GM11168 (cell line): ENCODE measurements around the gene OR2AE1.
"Not testable (repeated sequence)": the region's sequence is repeated elsewhere in the genome, so short reads cannot be mapped to it uniquely, and the experiment has no call there.

Source experiments
- in situ Hi-C: fragments of 300-500 bp; cut with MboI; formaldehyde crosslinking; loops from one replicate; pipeline ENCODE4 v1.12.0; 2022; ENCODE audit warnings: low sequenced_read_pairs; ENCODE audit not compliant: unreplicated experiment

The OR2AE1 gene, protein sequence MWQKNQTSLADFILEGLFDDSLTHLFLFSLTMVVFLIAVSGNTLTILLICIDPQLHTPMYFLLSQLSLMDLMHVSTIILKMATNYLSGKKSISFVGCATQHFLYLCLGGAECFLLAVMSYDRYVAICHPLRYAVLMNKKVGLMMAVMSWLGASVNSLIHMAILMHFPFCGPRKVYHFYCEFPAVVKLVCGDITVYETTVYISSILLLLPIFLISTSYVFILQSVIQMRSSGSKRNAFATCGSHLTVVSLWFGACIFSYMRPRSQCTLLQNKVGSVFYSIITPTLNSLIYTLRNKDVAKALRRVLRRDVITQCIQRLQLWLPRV

DNA sequence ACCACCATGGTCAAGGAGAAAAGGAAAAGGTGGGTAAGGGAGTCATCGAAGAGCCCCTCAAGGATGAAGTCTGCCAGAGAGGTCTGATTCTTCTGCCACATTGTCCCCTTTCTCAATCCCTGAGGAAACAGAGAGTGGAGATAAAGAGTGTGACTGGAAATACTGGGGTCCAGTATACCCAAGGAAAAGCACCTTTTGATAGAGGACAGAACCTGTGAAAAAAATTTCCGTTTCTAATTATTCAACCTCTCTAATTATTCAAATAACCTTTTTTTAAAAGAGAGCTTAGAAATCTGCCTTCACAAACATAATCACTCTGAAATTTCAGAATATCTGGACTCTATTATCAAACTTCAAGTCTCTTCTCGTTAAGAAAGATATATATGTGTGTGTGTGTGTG, at the start of gene OR2AE1:
TSS of gene OR2AE1 (minus strand) at position 101 of the 400 bp plus-strand sequence. CDS start at position 101, 0 bp downstream.
- in situ Hi-C loops: no loop called here

- in situ Hi-C loops: no loop called here
Measured at GRCh38 chr7:99926321-99926720, 49.5 kb upstream of the OR2AE1 start.

- in situ Hi-C loops: no loop called here
Measured at GRCh38 chr7:99923200-99923599, 46.4 kb upstream of the OR2AE1 start.

DNA sequence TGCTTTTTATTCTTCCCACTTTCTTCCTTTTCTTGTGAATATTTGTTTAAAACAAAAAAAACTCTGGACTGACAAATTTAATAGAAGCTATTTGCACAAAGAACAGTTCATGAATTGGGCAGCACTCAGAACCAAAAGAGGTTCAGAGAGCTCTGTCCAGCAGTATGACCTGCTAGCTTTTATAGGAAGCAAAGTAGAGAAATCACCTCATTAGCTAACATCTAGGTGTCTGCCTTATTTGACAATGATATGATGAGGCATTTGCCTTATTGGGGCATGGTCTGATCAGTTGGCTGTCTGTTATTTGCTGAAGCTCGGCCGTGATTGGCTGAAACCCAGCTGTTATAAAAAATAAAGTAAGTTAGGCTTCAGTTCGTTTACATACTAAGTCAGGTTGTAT, 43.3 kb upstream of the OR2AE1 start:
- in situ Hi-C loops: no loop called here

- in situ Hi-C loops: no loop called here
Measured at GRCh38 chr7:99919814-99920112, 42.9 kb upstream of the OR2AE1 start.

- in situ Hi-C loops: no loop called here
Measured at GRCh38 chr7:99918959-99919813, 42.4 kb upstream of the OR2AE1 start, which contains the start of gene TRIM4. Gene TRIM4 (minus strand): TSS chr7:99919530. CDS start chr7:99919401, 129 bp downstream.

- in situ Hi-C loops: no loop called here
Measured at GRCh38 chr7:99910976-99911375, 34.1 kb upstream of the OR2AE1 start.

DNA sequence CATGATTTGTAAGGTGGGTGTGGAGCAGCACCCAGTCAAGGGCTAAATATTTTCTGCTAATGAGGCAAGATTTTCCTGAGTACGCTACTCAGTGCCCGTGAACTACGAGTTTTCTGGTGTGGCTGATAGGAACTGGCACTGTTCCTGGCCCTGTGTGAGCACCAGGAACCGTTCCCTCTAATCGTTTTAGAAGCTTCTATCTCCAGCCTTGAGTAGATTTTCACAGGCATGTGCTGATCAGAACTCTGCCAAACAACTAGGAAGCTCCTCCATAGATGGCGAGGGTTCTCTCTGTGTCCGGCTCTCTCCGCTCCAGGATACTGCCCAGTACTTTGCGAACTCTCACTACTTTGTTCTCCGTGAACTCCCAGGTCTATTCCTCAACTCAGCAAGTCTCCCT, 24.7 kb upstream of the OR2AE1 start:
- in situ Hi-C loops: loop anchor here (10.0 kb wide), 1 partner anchor 93 kb away; no protein-coding TSS in a partner anchor

DNA sequence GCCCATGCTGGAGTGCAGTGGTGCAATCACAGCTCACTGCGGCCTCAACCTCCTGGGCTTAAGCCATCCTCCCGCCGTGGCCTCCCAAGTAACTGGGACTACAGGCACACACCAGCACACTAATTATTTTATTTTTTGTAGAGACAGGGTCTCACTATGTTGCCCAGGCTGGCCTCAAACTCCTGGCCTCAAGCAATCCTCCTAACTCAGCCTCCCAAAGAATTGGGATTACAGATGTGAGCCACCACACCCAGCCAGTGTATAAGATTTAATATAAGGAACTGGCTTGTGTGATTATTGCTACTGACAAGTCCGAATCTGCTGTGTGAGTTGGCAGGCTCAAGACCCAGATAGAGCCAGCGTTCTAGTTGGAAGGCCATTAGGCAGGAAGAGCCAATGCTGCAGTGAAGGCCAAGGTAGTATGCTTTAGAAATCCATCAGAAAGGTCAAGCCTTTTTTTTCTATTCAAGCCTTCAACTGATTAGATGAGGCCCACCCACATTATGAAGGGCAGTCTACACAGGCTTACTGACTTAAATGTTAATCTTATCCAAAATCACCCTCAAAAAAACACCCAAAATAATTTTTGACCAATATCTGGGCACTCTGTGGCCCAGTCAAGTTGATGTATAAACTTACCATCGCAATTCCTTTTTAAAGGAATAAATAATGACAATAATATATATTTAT, 23.1 kb upstream of the OR2AE1 start:
- in situ Hi-C loops: loop anchor here (10.0 kb wide), 1 partner anchor 95 kb away; no protein-coding TSS in a partner anchor

GRCh38 chr7:99898836-99899235, 22.0 kb upstream of the OR2AE1 start:
- in situ Hi-C loops: no loop called here

- in situ Hi-C loops: no loop called here
Measured at GRCh38 chr7:99898023-99898357, 21.2 kb upstream of the OR2AE1 start.

GRCh38 chr7:99897322-99898022, 20.6 kb upstream of the OR2AE1 start:
- in situ Hi-C loops: no loop called here

DNA sequence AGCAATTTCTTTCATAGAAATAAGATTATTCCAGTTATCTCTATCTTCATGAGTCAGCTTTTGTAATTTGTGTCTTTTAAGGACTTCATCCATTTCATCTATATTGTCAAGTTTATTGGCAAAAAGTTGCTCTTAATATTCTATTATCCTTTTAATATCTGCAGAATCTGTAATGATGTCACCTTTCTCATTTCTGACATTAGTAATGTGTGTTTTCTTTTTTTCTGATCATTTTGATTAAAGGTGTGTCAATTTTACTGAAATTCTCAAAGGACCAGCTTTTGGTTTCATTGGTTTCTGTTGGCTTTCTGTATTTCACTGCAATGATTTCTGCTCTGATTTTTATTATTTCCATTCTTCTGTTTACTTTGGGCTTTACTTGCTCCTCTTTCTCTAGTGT, 17.9 kb upstream of the OR2AE1 start:
- in situ Hi-C loops: no loop called here

DNA sequence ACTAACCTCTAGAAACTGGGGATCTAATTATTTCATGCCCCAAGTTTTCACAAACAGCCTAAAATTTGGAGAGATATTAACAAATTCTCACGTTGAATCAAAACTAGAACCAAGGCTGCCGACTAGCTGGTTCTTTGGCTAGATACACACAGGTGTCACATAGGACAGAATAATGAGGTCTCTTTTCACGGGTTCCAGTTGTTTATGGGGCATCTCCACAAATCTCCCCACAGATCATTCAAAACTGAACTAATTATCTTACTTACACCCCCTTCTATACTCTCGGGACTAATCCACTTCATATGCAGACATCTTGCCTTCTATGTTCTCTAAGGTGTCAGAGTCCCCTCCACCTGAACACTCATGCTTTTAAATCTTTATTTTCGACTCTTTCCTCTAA, 16.4 kb upstream of the OR2AE1 start:
- in situ Hi-C loops: no loop called here

DNA sequence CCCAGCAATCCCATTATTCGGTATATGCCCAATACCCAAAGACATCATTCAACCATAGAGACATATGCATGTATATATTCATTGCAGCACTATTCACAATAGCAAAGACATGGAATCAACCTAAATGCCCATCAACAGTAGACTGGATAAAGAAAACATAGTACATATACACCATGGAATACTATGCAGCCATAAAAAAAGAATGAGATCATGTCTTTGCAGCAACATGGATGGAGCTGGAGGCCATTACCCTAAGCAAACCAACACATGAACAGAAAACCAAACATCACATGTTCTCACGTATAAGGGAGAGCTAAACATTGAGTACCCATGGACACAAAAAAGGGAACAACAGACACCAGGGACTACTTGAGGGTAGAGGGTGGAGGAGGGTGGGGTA, 13.5 kb upstream of the OR2AE1 start:
- in situ Hi-C loops: not testable (repeated sequence)

DNA sequence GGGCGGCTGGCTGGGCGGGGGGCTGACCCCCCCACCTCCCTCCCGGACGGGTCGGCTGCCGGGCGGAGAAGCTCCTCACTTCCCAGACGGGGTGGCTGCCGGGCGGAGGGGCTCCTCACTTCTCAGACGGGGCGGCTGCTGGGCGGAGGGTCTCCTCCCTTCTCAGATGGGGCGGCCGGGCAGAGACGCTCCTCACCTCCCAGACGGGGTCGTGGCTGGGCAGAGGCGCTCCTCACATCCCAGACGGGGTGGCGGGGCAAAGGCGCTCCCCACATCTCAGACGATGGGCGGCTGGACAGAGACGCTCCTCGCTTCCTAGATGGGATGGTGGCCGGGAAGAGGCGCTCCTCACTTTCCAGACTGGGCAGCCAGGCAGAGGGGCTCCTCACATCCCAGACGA, 11.5 kb upstream of the OR2AE1 start:
- in situ Hi-C loops: not testable (repeated sequence)

- in situ Hi-C loops: no loop called here
Measured at GRCh38 chr7:99881370-99881769, 4.5 kb upstream of the OR2AE1 start.

- in situ Hi-C loops: no loop called here
Measured at GRCh38 chr7:99876491-99876890, 342 bp downstream of the OR2AE1 start.

DNA sequence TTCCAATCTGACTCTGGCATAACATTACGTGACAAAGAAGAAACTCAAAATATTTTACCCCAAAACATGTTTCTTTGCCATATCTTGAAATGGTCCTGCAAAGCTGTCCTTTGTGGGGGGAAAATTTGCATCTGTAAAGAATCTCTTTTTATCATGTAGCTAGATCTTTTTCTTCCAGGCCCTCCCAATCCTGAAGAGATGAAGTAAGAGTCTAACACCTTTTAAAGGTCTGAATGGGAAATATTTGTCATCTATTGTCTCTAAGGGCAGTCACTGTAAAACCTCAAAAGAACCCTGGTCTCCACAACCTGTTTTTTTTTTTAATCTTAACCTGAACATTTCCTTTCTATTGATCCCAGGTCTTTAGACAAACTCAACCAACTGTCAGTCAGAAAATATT, 8.6 kb downstream of the OR2AE1 start:
- in situ Hi-C loops: no loop called here

GRCh38 chr7:99867477-99867876, 9.4 kb downstream of the OR2AE1 start:
- in situ Hi-C loops: not testable (repeated sequence)
